ENCODE data around the gene UBE2D1.
A peak's percentile ranks its signal among the peaks of the same experiment; 100 is the strongest.

The UBE2D1 gene

GRCh38 chr10:58318346-58318745 lies 16.5 kb upstream of the UBE2D1 start:
- DNase-seq (ENCODE audit: low read depth): no peak
- H3K4me3 ChIP-seq (ENCODE audit: low read depth, low read length): no peak overlapping the region
- TF ChIP-seq POLR2A (IDR thresholded peaks at IDR 0.05; ENCODE audit: extremely low read depth, insufficient read length) (no peak), MYC (IDR thresholded peaks at IDR 0.05; ENCODE audit: low read depth, low read length) (no peak), CTCF (IDR thresholded peaks at IDR 0.05; ENCODE audit: low read depth, low read length) (no peak), MAX (IDR thresholded peaks at IDR 0.05; ENCODE audit: low read depth, low read length) (no peak)

- no peak overlapping the region for H3K4me3 ChIP-seq (ENCODE audit: low read depth, low read length)
- TF ChIP-seq POLR2A (IDR thresholded peaks at IDR 0.05; ENCODE audit: extremely low read depth, insufficient read length): no peak
- no peak for TF ChIP-seq CTCF (IDR thresholded peaks at IDR 0.05; ENCODE audit: low read depth, low read length)
- no peak for TF ChIP-seq MAX (IDR thresholded peaks at IDR 0.05; ENCODE audit: low read depth, low read length)
- no peak for TF ChIP-seq MYC (IDR thresholded peaks at IDR 0.05; ENCODE audit: low read depth, low read length)
- DNase-seq (ENCODE audit: low read depth): no peak
These were observed 15.2 kb upstream of the UBE2D1 start for GRCh38 chr10:58319599-58319998.

- H3K4me3 ChIP-seq (ENCODE audit: low read depth, low read length): no peak overlapping the region
- no peak for DNase-seq (ENCODE audit: low read depth)
- TF ChIP-seq MYC (IDR thresholded peaks at IDR 0.05; ENCODE audit: low read depth, low read length) (no peak), CTCF (IDR thresholded peaks at IDR 0.05; ENCODE audit: low read depth, low read length) (no peak), MAX (IDR thresholded peaks at IDR 0.05; ENCODE audit: low read depth, low read length) (no peak), POLR2A (IDR thresholded peaks at IDR 0.05; ENCODE audit: extremely low read depth, insufficient read length) (no peak)
These were observed 14.3 kb upstream of the UBE2D1 start for GRCh38 chr10:58320351-58321049.

GRCh38 chr10:58322072-58322834 lies 12.6 kb upstream of the UBE2D1 start:
- H3K4me3 ChIP-seq (ENCODE audit: low read depth, low read length): no peak overlapping the region
- peak; percentile 94 for DNase-seq (ENCODE audit: low read depth)

GRCh38 chr10:58322835-58323209 lies 12.0 kb upstream of the UBE2D1 start:
- TF ChIP-seq MYC (IDR thresholded peaks at IDR 0.05; ENCODE audit: low read depth, low read length): no peak
- TF ChIP-seq POLR2A (IDR thresholded peaks at IDR 0.05; ENCODE audit: extremely low read depth, insufficient read length): no peak
- no peak for TF ChIP-seq CTCF (IDR thresholded peaks at IDR 0.05; ENCODE audit: low read depth, low read length)
- no peak for TF ChIP-seq MAX (IDR thresholded peaks at IDR 0.05; ENCODE audit: low read depth, low read length)
- peak; percentile 13 for DNase-seq (ENCODE audit: low read depth)
- H3K4me3 ChIP-seq (ENCODE audit: low read depth, low read length): no peak overlapping the region

More at GRCh38 chr10:58322072-58322834, 12.6 kb upstream of the UBE2D1 start:
- TF ChIP-seq POLR2A (IDR thresholded peaks at IDR 0.05; ENCODE audit: extremely low read depth, insufficient read length) (no peak), MYC (IDR thresholded peaks at IDR 0.05; ENCODE audit: low read depth, low read length) (peak; percentile 40; the same call in 1 of the 2 replicates), MAX (IDR thresholded peaks at IDR 0.05; ENCODE audit: low read depth, low read length) (peak; percentile 50; the same call in 1 of the 2 replicates)

- DNase-seq (ENCODE audit: low read depth): no peak
- H3K4me3 ChIP-seq (ENCODE audit: low read depth, low read length): no peak overlapping the region
- TF ChIP-seq MAX (IDR thresholded peaks at IDR 0.05; ENCODE audit: low read depth, low read length): no peak
- TF ChIP-seq CTCF (IDR thresholded peaks at IDR 0.05; ENCODE audit: low read depth, low read length): no peak
- TF ChIP-seq POLR2A (IDR thresholded peaks at IDR 0.05; ENCODE audit: extremely low read depth, insufficient read length): no peak
- no peak for TF ChIP-seq MYC (IDR thresholded peaks at IDR 0.05; ENCODE audit: low read depth, low read length)
These were observed 7.8 kb upstream of the UBE2D1 start for GRCh38 chr10:58326967-58327381.
